Parathyroid adenoma (tissue), 2 donors: ENCODE measurements around the gene SNRPA.

Source experiments
- H2AFZ ChIP-seq: fragments of 300-600 bp; sonication (generic); one replicate; pipeline ENCODE4 v1.7.0; 2017; ENCODE audit warnings: antibody characterized with exemption, mild to moderate bottlenecking
- H3K27ac ChIP-seq: fragments of 300-600 bp; sonication (generic); one replicate; pipeline ENCODE4 v1.7.0; 2017
- H3K27me3 ChIP-seq: fragments of 300-600 bp; sonication (generic); one replicate; pipeline ENCODE4 v1.7.0; 2017; ENCODE audit warnings: low read length; ENCODE audit not compliant: control insufficient read depth, insufficient read depth
- H3K36me3 ChIP-seq: fragments of 300-600 bp; sonication (generic); one replicate; pipeline ENCODE4 v1.7.0; 2017; ENCODE audit warnings: low read length; ENCODE audit not compliant: control insufficient read depth, insufficient read depth
- H3K4me1 ChIP-seq: fragments of 300-600 bp; sonication (generic); one replicate; pipeline ENCODE4 v1.7.0; 2017; ENCODE audit warnings: control low read depth
- H3K4me2 ChIP-seq: fragments of 300-600 bp; sonication (generic); one replicate; pipeline ENCODE4 v1.7.0; 2017; ENCODE audit warnings: low read length
- H3K4me3 ChIP-seq: fragments of 300-600 bp; sonication (generic); one replicate; pipeline ENCODE4 v1.7.0; 2017; ENCODE audit warnings: low read depth, low read length
- H3K79me2 ChIP-seq: fragments of 300-600 bp; sonication (generic); one replicate; pipeline ENCODE4 v1.7.0; 2017; ENCODE audit warnings: control low read depth
- H3K9ac ChIP-seq: fragments of 300-600 bp; sonication (generic); one replicate; pipeline ENCODE4 v1.7.0; 2017; ENCODE audit warnings: mild to moderate bottlenecking
- H3K9me3 ChIP-seq: fragments of 300-600 bp; sonication (generic); one replicate; pipeline ENCODE4 v1.7.0; 2017; ENCODE audit warnings: low read length; ENCODE audit not compliant: control insufficient read depth
- CTCF ChIP-seq: fragments of 300-600 bp; sonication (generic); IDR thresholded peaks from one replicate; pipeline ENCODE4 v1.7.0; 2017; ENCODE audit warnings: antibody characterized with exemption, mild to moderate bottlenecking
- donor health status: primary hyperparathyroidism.

The SNRPA gene

GRCh38 chr19:40750874-40751537, at the start of gene SNRPA:
TSS of gene SNRPA (plus strand) at chr19:40751203. CDS start at chr19:40751409, 206 bp downstream.
- Histone ChIP-seq H2AFZ (peak within 1 kb of the TSS; percentile 87), H3K36me3 (no peaks in the 10 kb centered on the region), H3K9ac (peak within 1 kb of the TSS; percentile 42), H3K4me3 (peak within 1 kb of the TSS; percentile 98), H3K27me3 (no peaks in the 10 kb centered on the region), H3K4me1 (peaks cover 11% of the 10 kb centered on the region), H3K79me2 (peaks cover 27% of the 10 kb centered on the region), H3K4me2 (peak within 1 kb of the TSS; percentile 99), H3K27ac (peak within 1 kb of the TSS; percentile 94), H3K9me3 (no peaks in the 10 kb centered on the region)
- TF ChIP-seq CTCF: no peak

GRCh38 chr19:40701758-40702157, 49.2 kb upstream of the SNRPA start:
- no peaks in the 10 kb centered on the region for H3K27me3 ChIP-seq
- no peak for TF ChIP-seq CTCF
- H3K4me1 ChIP-seq: no peaks in the 10 kb centered on the region
- H3K9ac ChIP-seq: no peak overlapping the region
- H2AFZ ChIP-seq: no peak overlapping the region
- no peak overlapping the region for H3K4me2 ChIP-seq
- H3K79me2 ChIP-seq: no peaks in the 10 kb centered on the region
- no peak overlapping the region for H3K27ac ChIP-seq
- no peak overlapping the region for H3K4me3 ChIP-seq
- no peaks in the 10 kb centered on the region for H3K36me3 ChIP-seq
- H3K9me3 ChIP-seq: no peaks in the 10 kb centered on the region

GRCh38 chr19:40702337-40703012, 48.5 kb upstream of the SNRPA start:
- no peak overlapping the region for H3K27ac ChIP-seq
- no peaks in the 10 kb centered on the region for H3K27me3 ChIP-seq
- H3K9me3 ChIP-seq: no peaks in the 10 kb centered on the region
- H3K9ac ChIP-seq: no peak overlapping the region
- H3K4me2 ChIP-seq: no peak overlapping the region
- H3K4me3 ChIP-seq: no peak overlapping the region
- H3K36me3 ChIP-seq: no peaks in the 10 kb centered on the region
- no peak overlapping the region for H2AFZ ChIP-seq
- H3K79me2 ChIP-seq: no peaks in the 10 kb centered on the region
- H3K4me1 ChIP-seq: no peaks in the 10 kb centered on the region
- peak; percentile 9 for TF ChIP-seq CTCF

GRCh38 chr19:40703029-40703755, 47.8 kb upstream of the SNRPA start:
- Histone ChIP-seq H3K4me1 (no peaks in the 10 kb centered on the region), H3K9ac (no peak overlapping the region), H3K4me2 (no peak overlapping the region), H3K27me3 (no peaks in the 10 kb centered on the region), H3K9me3 (no peaks in the 10 kb centered on the region), H3K36me3 (no peaks in the 10 kb centered on the region), H3K27ac (no peak overlapping the region), H3K4me3 (no peak overlapping the region), H3K79me2 (no peaks in the 10 kb centered on the region), H2AFZ (no peak overlapping the region)
- TF ChIP-seq CTCF: no peak
